Neuronal stem cell (in vitro differentiated cells): ENCODE measurements around the gene STK39.

Experiments used
- DNase-seq: peaks from one replicate; pipeline ENCODE4 v3.0.0-alpha.2; 2013; ENCODE audit warnings: low spot score
- H2AFZ ChIP-seq: one replicate; pipeline ENCODE4 v1.6.1; 2013; ENCODE audit warnings: mild to moderate bottlenecking, low read length, inconsistent platforms
- H2AK5ac ChIP-seq: 2 replicates; pipeline ENCODE4 v1.6.1; 2013; ENCODE audit warnings: low read depth, mild to moderate bottlenecking, inconsistent platforms, low read length, moderate library complexity, mixed read lengths
- H2BK120ac ChIP-seq: 2 replicates; pipeline ENCODE4 v1.6.1; 2013; ENCODE audit warnings: low read depth, mild to moderate bottlenecking, inconsistent platforms, low read length, moderate library complexity, mixed read lengths
- H2BK12ac ChIP-seq: one replicate; pipeline ENCODE4 v1.6.1; 2013; ENCODE audit warnings: low read length, inconsistent platforms
- H2BK15ac ChIP-seq: 2 replicates; pipeline ENCODE4 v1.6.1; 2013; ENCODE audit warnings: mild to moderate bottlenecking, low read length, inconsistent platforms, mixed read lengths
- H2BK5ac ChIP-seq: one replicate; pipeline ENCODE4 v1.6.1; 2013; ENCODE audit warnings: inconsistent platforms, mild to moderate bottlenecking, low read length, moderate library complexity
- H3K14ac ChIP-seq: one replicate; pipeline ENCODE4 v1.6.1; 2013; ENCODE audit warnings: low read length, inconsistent platforms
- H3K18ac ChIP-seq: 2 replicates; pipeline ENCODE4 v1.6.1; 2013; ENCODE audit warnings: low read length, inconsistent platforms
- H3K23ac ChIP-seq: 2 replicates; pipeline ENCODE4 v1.6.1; 2013; ENCODE audit warnings: low read depth, mild to moderate bottlenecking, mixed read lengths, low read length, inconsistent platforms; ENCODE audit not compliant: poor library complexity
- H3K27ac ChIP-seq: replicated peaks from 3 replicates; pipeline ENCODE4 v1.5.1; 2013; ENCODE audit warnings: low read length, inconsistent platforms
- H3K27me3 ChIP-seq, 3 experiments: 2 replicates each; pipeline ENCODE4 v1.6.1; 2013; ENCODE audit warnings: low read length in 3 of 3, mild to moderate bottlenecking in 2 of 3, inconsistent platforms in 1 of 3, low read depth in 1 of 3, mixed read lengths in 1 of 3, moderate library complexity in 1 of 3; ENCODE audit not compliant: control insufficient read depth in 3 of 3, insufficient read depth in 3 of 3
- H3K36me3 ChIP-seq, 2 donors: replicated peaks in 1 of 2; 2 replicates each; pipeline ENCODE4 v1.6.1; 2013; ENCODE audit warnings: low read length in 2 of 2; ENCODE audit not compliant: control insufficient read depth in 2 of 2, insufficient read depth in 2 of 2
- H3K4ac ChIP-seq: 2 replicates; pipeline ENCODE4 v1.6.1; 2013; ENCODE audit warnings: inconsistent platforms, mild to moderate bottlenecking, low read length, moderate library complexity
- H3K4me1 ChIP-seq, 2 donors: 1 replicate in 1 of 2; 2 replicates in 1 of 2; pipeline ENCODE4 v1.6.1; 2013; ENCODE audit warnings: low read length in 2 of 2, low read depth in 1 of 2; ENCODE audit not compliant: control insufficient read depth in 2 of 2, insufficient read depth in 1 of 2
- H3K4me2 ChIP-seq: one replicate; pipeline ENCODE4 v1.6.1; 2013; ENCODE audit warnings: mild to moderate bottlenecking, low read length, inconsistent platforms; ENCODE audit not compliant: insufficient read depth, poor library complexity, severe bottlenecking
- H3K4me3 ChIP-seq, 2 donors: 2 replicates each; pipeline ENCODE4 v1.5.1; 2013; ENCODE audit warnings: low read length in 2 of 2, mild to moderate bottlenecking in 2 of 2, inconsistent platforms in 1 of 2, moderate library complexity in 1 of 2
- H3K79me1 ChIP-seq: one replicate; pipeline ENCODE4 v1.6.1; 2013; ENCODE audit warnings: low read depth, mild to moderate bottlenecking, inconsistent platforms, low read length, moderate library complexity
- H3K9ac ChIP-seq: one replicate; pipeline ENCODE4 v1.6.1; 2013; ENCODE audit warnings: mild to moderate bottlenecking, low read depth, low read length, inconsistent platforms; ENCODE audit not compliant: poor library complexity
- H3K9me3 ChIP-seq, 2 donors: replicated peaks in 1 of 2; 2 replicates each; pipeline versions ENCODE3 to v1.6.1; 2013; ENCODE audit warnings: low read length in 2 of 2, mild to moderate bottlenecking in 2 of 2, inconsistent platforms in 1 of 2, low read depth in 1 of 2, mixed read lengths in 1 of 2, moderate library complexity in 1 of 2; ENCODE audit not compliant: control insufficient read depth in 2 of 2, insufficient read depth in 1 of 2
- H4K8ac ChIP-seq: one replicate; pipeline ENCODE4 v1.6.1; 2013; ENCODE audit warnings: low read depth, mild to moderate bottlenecking, inconsistent platforms, low read length, moderate library complexity
- H4K91ac ChIP-seq: one replicate; pipeline ENCODE4 v1.6.1; 2013; ENCODE audit warnings: low read length, low read depth, mild to moderate bottlenecking, inconsistent platforms; ENCODE audit not compliant: poor library complexity
- WGBS, 2 donors: extraction: QIAGEN DNeasy Blood & Tissue Kit; methylation state at CpG; one replicate each; pipeline ENCODE4 v1.1.7; 2013; ENCODE audit warnings: missing lambda C conversion rate in 2 of 2, mixed read lengths in 1 of 2; ENCODE audit not compliant: insufficient read length in 2 of 2, insufficient replicate concordance in 1 of 2; ENCODE audit errors: extremely low coverage in 2 of 2; 5-methylcytosine and 5-hydroxymethylcytosine counted together

Gene STK39

GRCh38 chr2:167945660-167946368, 301.6 kb downstream of the STK39 start:
- Histone ChIP-seq H3K79me1 (no peaks in the 10 kb centered on the region), H4K91ac (no peak overlapping the region), H3K9me3 (peaks cover 2 to 10% of the 10 kb centered on the region in 2 donors), H2BK5ac (no peak overlapping the region), H3K14ac (no peak overlapping the region), H4K8ac (no peak overlapping the region), H3K4me1 (peaks cover 10 to 11% of the 10 kb centered on the region in 2 donors), H2AFZ (peak overlapping the region; percentile 65), H3K27me3 (no peaks in the 10 kb centered on the region), H3K27ac (peak overlapping the region; percentile 98), H3K4me3 (no peak overlapping the region), H3K4ac (no peak overlapping the region), H2AK5ac (no peak overlapping the region), H3K4me2 (no peak overlapping the region), H3K23ac (no peak overlapping the region), H2BK12ac (no peak overlapping the region), H2BK15ac (no peak overlapping the region), H3K18ac (peak overlapping the region; percentile 69), H3K9ac (no peak overlapping the region), H2BK120ac (peak overlapping the region; percentile 4), H3K36me3 (no peaks in the 10 kb centered on the region)
- DNase-seq = no peak
- no CpG with 5 or more reads among the region's 10 CpGs for WGBS, 2 donors

- Histone ChIP-seq H2AK5ac (no peak overlapping the region), H3K79me1 (no peaks in the 10 kb centered on the region), H3K27ac (peak overlapping the region; percentile 98), H3K4ac (no peak overlapping the region), H3K23ac (no peak overlapping the region), H2BK120ac (no peak overlapping the region), H3K4me2 (no peak overlapping the region), H3K4me3 (no peak overlapping the region), H3K9ac (no peak overlapping the region), H2AFZ (no peak overlapping the region), H2BK12ac (no peak overlapping the region), H4K8ac (no peak overlapping the region), H3K4me1 (peaks cover 10 to 11% of the 10 kb centered on the region in 2 donors), H3K27me3 (no peaks in the 10 kb centered on the region), H3K9me3 (peaks cover 2 to 10% of the 10 kb centered on the region in 2 donors), H2BK5ac (peak overlapping the region; percentile 9), H4K91ac (no peak overlapping the region), H3K36me3 (no peaks in the 10 kb centered on the region), H3K18ac (peak overlapping the region; percentile 2), H2BK15ac (no peak overlapping the region), H3K14ac (no peak overlapping the region)
- DNase-seq = no peak
- WGBS, 2 donors = no CpG with 5 or more reads among the region's 8 CpGs
These were observed 302.4 kb downstream of the STK39 start for GRCh38 chr2:167944825-167945659.

DNA sequence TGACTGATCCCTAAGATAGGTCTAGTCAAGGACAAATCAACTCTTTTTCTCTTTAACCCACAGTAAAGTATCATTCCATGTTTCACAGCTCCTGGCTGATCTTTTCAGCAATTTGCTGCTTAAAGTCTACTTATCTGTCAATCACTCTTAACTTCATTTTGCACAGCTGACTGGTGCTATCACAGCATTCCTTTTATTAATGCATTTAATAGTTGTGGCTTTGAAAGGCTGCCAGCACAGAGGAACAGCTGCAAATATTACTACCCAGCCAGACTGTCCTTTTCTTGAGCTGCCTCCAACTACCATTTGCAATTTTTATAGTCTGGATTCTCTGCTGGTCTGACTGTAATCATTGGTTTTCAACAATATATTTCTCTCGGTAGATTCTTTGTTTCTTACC, 303.5 kb downstream of the STK39 start:
- H2AK5ac ChIP-seq = no peak overlapping the region
- H3K79me1 ChIP-seq = no peaks in the 10 kb centered on the region
- H3K9me3 ChIP-seq = peaks cover 2 to 10% of the 10 kb centered on the region in 2 donors
- no peak overlapping the region for H2BK12ac ChIP-seq
- no peak overlapping the region for H3K4me2 ChIP-seq
- no peak for DNase-seq
- peaks cover 10 to 11% of the 10 kb centered on the region in 2 donors for H3K4me1 ChIP-seq
- H3K9ac ChIP-seq = no peak overlapping the region
- WGBS, 2 donors = no CpG with 5 or more reads among the region's 1 CpG
- no peak overlapping the region for H2AFZ ChIP-seq
- H3K27me3 ChIP-seq = no peaks in the 10 kb centered on the region
- no peak overlapping the region for H3K18ac ChIP-seq
- H2BK15ac ChIP-seq = no peak overlapping the region
- H4K8ac ChIP-seq = no peak overlapping the region
- H3K14ac ChIP-seq = no peak overlapping the region
- H3K4me3 ChIP-seq = no peak overlapping the region
- H4K91ac ChIP-seq = no peak overlapping the region
- no peak overlapping the region for H2BK120ac ChIP-seq
- H2BK5ac ChIP-seq = no peak overlapping the region
- H3K23ac ChIP-seq = no peak overlapping the region
- H3K4ac ChIP-seq = no peak overlapping the region
- no peak overlapping the region for H3K27ac ChIP-seq
- H3K36me3 ChIP-seq = no peaks in the 10 kb centered on the region

- Histone ChIP-seq H3K4me2 (no peak overlapping the region), H3K4me1 (peaks cover 10 to 11% of the 10 kb centered on the region in 2 donors), H4K91ac (no peak overlapping the region), H2BK12ac (no peak overlapping the region), H3K23ac (no peak overlapping the region), H2BK120ac (no peak overlapping the region), H3K4ac (no peak overlapping the region), H2BK15ac (no peak overlapping the region), H3K27ac (no peak overlapping the region), H3K4me3 (no peak overlapping the region), H4K8ac (no peak overlapping the region), H3K27me3 (no peaks in the 10 kb centered on the region), H2AFZ (no peak overlapping the region), H3K18ac (no peak overlapping the region), H3K36me3 (no peaks in the 10 kb centered on the region), H3K9ac (no peak overlapping the region), H3K9me3 (peaks cover 0 to 10% of the 10 kb centered on the region in 2 donors), H3K79me1 (no peaks in the 10 kb centered on the region), H2BK5ac (no peak overlapping the region), H3K14ac (no peak overlapping the region), H2AK5ac (no peak overlapping the region)
- no CpG with 5 or more reads among the region's 1 CpG for WGBS, 2 donors
- DNase-seq = no peak
These were observed 304.0 kb downstream of the STK39 start for GRCh38 chr2:167943368-167943767.
